C4-2B (cell line): ENCODE measurements around the gene TMPRSS6.

Experiments used
- H3K27ac ChIP-seq: fragments of 450-650 bp; 2 replicates; pipeline ENCODE4 v1.5.1; 2017
- CTCF ChIP-seq: fragments of 450-650 bp; conservative IDR thresholded peaks from 2 replicates; pipeline ENCODE4 v1.5.1; 2017; ENCODE audit warnings: mild to moderate bottlenecking
- ZFX ChIP-seq: fragments of 450-650 bp; IDR thresholded peaks from 2 replicates; pipeline ENCODE4 v1.6.1; 2017

The TMPRSS6 gene

GRCh38 chr22:37084385-37084784 lies 25.1 kb downstream of the TMPRSS6 start:
- TF ChIP-seq CTCF (no peak), ZFX (no peak)

GRCh38 chr22:37083914-37084313 lies 25.6 kb downstream of the TMPRSS6 start:
- no peak overlapping the region for H3K27ac ChIP-seq
- TF ChIP-seq ZFX (no peak), CTCF (no peak)

More at GRCh38 chr22:37084385-37084784, 25.1 kb downstream of the TMPRSS6 start:
- no peak overlapping the region for H3K27ac ChIP-seq

- H3K27ac ChIP-seq, result no peak overlapping the region
- TF ChIP-seq CTCF (no peak), ZFX (no peak)
Measured at GRCh38 chr22:37082251-37082873, 27.2 kb downstream of the TMPRSS6 start.

GRCh38 chr22:37080838-37081237 lies 28.7 kb downstream of the TMPRSS6 start:
- no peak overlapping the region for H3K27ac ChIP-seq

GRCh38 chr22:37080438-37080837 lies 29.1 kb downstream of the TMPRSS6 start:
- TF ChIP-seq ZFX, result no peak
- no peak for TF ChIP-seq CTCF
- no peak overlapping the region for H3K27ac ChIP-seq

More at GRCh38 chr22:37080838-37081237, 28.7 kb downstream of the TMPRSS6 start:
- no peak for TF ChIP-seq ZFX
- TF ChIP-seq CTCF, result no peak

- no peak overlapping the region for H3K27ac ChIP-seq
- TF ChIP-seq ZFX, result no peak
- no peak for TF ChIP-seq CTCF
Measured at GRCh38 chr22:37079668-37080171, 29.8 kb downstream of the TMPRSS6 start.

GRCh38 chr22:37079158-37079557 lies 30.4 kb downstream of the TMPRSS6 start:
- H3K27ac ChIP-seq, result no peak overlapping the region
- no peak for TF ChIP-seq ZFX
- TF ChIP-seq CTCF, result no peak
